K562 (cell line): ENCODE measurements around the gene MLC1.

Experiments used
- ARNT ChIP-seq, 2 experiments: fragments of 450-650 bp; IDR thresholded peaks; 2 replicates each; pipeline ENCODE4 v1.6.1; 2016; ENCODE audit warnings: mild to moderate bottlenecking in 1 of 2
- BRCA1 ChIP-seq, 2 experiments: fragments of 450-650 bp in 1 of 2; sonication (generic) in 1 of 2; formaldehyde crosslinking in 1 of 2; IDR thresholded peaks; 2 replicates each; pipeline versions ENCODE4 v1.5.0 to v1.6.1; 2017 to 2020; ENCODE audit warnings: mild to moderate bottlenecking in 1 of 2, missing genetic modification reagents in 1 of 2
- CTCF ChIP-seq, 3 experiments: IDR thresholded peaks in 2 of 3; conservative IDR thresholded peaks in 1 of 3; 2 replicates each; pipeline ENCODE4 v1.5.1; 2011 to 2012; ENCODE audit warnings: low read length in 3 of 3, mild to moderate bottlenecking in 3 of 3, control low read depth in 2 of 3, improper control_type of control experiment in 1 of 3, inconsistent platforms in 1 of 3, low read depth in 1 of 3, mixed read lengths in 1 of 3, moderate library complexity in 1 of 3; ENCODE audit not compliant: insufficient read depth in 2 of 3
- JUNB ChIP-seq: fragments of 450-650 bp; formaldehyde crosslinking; conservative IDR thresholded peaks from 2 replicates; pipeline ENCODE4 v1.4.0; 2020; ENCODE audit warnings: mild to moderate bottlenecking
- NFIX ChIP-seq: fragments of 250-450 bp; sonication (Bioruptor Pico); IDR thresholded peaks from 2 replicates; pipeline ENCODE4 v1.4.0; 2020; ENCODE audit warnings: low read depth, mild to moderate bottlenecking, moderate library complexity
- POLR2A ChIP-seq: fragments of 450-650 bp; conservative IDR thresholded peaks from 2 replicates; pipeline ENCODE4 v1.6.1; 2016
- POLR2AphosphoS5 ChIP-seq: IDR thresholded peaks from 2 replicates; pipeline ENCODE4 v1.6.1; 2011; ENCODE audit warnings: mild to moderate bottlenecking, low read depth, low read length, moderate library complexity; ENCODE audit not compliant: control insufficient read depth, insufficient read depth
- RAD51 ChIP-seq: fragments of 450-650 bp; IDR thresholded peaks from 2 replicates; pipeline ENCODE4 v1.7.1; 2016; ENCODE audit warnings: low read depth, mild to moderate bottlenecking, borderline replicate concordance
- SRSF1 ChIP-seq: fragments of 200-400 bp; formaldehyde crosslinking; IDR thresholded peaks from 2 replicates; pipeline ENCODE4 v1.6.1; 2017; ENCODE audit warnings: mild to moderate bottlenecking, low read depth, low read length, moderate library complexity
- ZBTB26 ChIP-seq: fragments of 450-650 bp; formaldehyde crosslinking; IDR thresholded peaks from 2 replicates; pipeline ENCODE4 v1.4.0; 2022; ENCODE audit warnings: missing genetic modification characterization
- ZNF143 ChIP-seq: sonication (generic); formaldehyde crosslinking; IDR thresholded peaks from 2 replicates; pipeline ENCODE4 v1.9.0; 2022; ENCODE audit warnings: mild to moderate bottlenecking, missing genetic modification reagents
- ZNF197 ChIP-seq: fragments of 200-800 bp; sonication (Bioruptor generic); IDR thresholded peaks from 2 replicates; pipeline ENCODE4 v1.6.1; 2016; ENCODE audit warnings: low read depth, missing genetic modification characterization, missing compliant biosample characterization
- ZNF23 ChIP-seq: fragments of 250-450 bp; sonication (Bioruptor Pico); IDR thresholded peaks from 2 replicates; pipeline ENCODE4 v1.4.0; 2020; ENCODE audit warnings: mild to moderate bottlenecking
- ZNF277 ChIP-seq: fragments of 250-450 bp; sonication (Bioruptor Pico); IDR thresholded peaks from 2 replicates; pipeline ENCODE4 v1.8.0; 2022; ENCODE audit warnings: inconsistent platforms, mild to moderate bottlenecking, moderate library complexity, borderline replicate concordance

- no peak for TF ChIP-seq BRCA1 (IDR thresholded peaks at IDR 0.05)
- no peak for TF ChIP-seq BRCA1 (CRISPR knock-in tag; IDR thresholded peaks at IDR 0.05)
- TF ChIP-seq CTCF (IDR thresholded peaks at IDR 0.05 in 2 of 3, conservative IDR thresholded peaks at IDR 0.05 in 1 of 3; ENCODE audit: insufficient read depth in 2 of 3, low read depth in 1 of 3, low read length in 3 of 3), result no peak
- TF ChIP-seq SRSF1, result no peak
- no peak for TF ChIP-seq ARNT (IDR thresholded peaks at IDR 0.05)
- TF ChIP-seq ZBTB26 (CRISPR knock-in tag), result no peak
- peak; percentile 82 for TF ChIP-seq POLR2A
- no peak for TF ChIP-seq RAD51
- TF ChIP-seq ZNF143 (CRISPR knock-in tag), result no peak
- TF ChIP-seq ZNF23 (CRISPR knock-in tag), result no peak
- no peak for TF ChIP-seq NFIX (CRISPR knock-in tag)
- TF ChIP-seq ZNF277 (CRISPR knock-in tag), result no peak
- TF ChIP-seq POLR2AphosphoS5, result peak; percentile 90
- no peak for TF ChIP-seq JUNB (CRISPR knock-in tag)
- TF ChIP-seq ZNF197, result no peak
Observed at GRCh38 chr22:50117168-50117762, 32.0 kb upstream of the MLC1 start.
